Measurements from ENCODE around the gene AURKB. TPM values are rescaled to one million over a fixed set of nuclear protein-coding genes. Genes with fewer than 3 reads are reported as not detected.

Gene AURKB
- total and polyA plus RNA-seq, 2 of the 13 experiments (the other 11 are each of a cell fraction or from before 2014, with no cell fraction given), result 29.5 to 75.3 TPM

GRCh38 chr17:8173056-8173870, 37.1 kb downstream of the AURKB start (continued):
- TF ChIP-seq ZNF766 (CRISPR knock-in tag; IDR thresholded peaks at IDR 0.05; ENCODE audit: borderline replicate concordance) (peak; percentile 83), ZNF407 (CRISPR knock-in tag; IDR thresholded peaks at IDR 0.05; ENCODE audit: not compliant biosample characterization) (no peak), HMGA1 (CRISPR knock-in tag; conservative IDR thresholded peaks at IDR 0.05) (no peak), TEF (CRISPR knock-in tag; IDR thresholded peaks at IDR 0.05) (peak; percentile 83; the same call in 1 of the 2 replicates), SP2 (CRISPR knock-in tag; IDR thresholded peaks at IDR 0.05) (peak; percentile 40; the same call in 1 of the 2 replicates), ZNF770 (CRISPR knock-in tag; IDR thresholded peaks at IDR 0.05) (no peak), ZBTB14 (CRISPR knock-in tag; IDR thresholded peaks at IDR 0.05) (peak; percentile 46; the same call in 1 of the 2 replicates), YEATS2 (CRISPR knock-in tag; IDR thresholded peaks at IDR 0.05; ENCODE audit: borderline replicate concordance) (peak; percentile 93), TEAD2 (CRISPR knock-in tag; IDR thresholded peaks at IDR 0.05) (peak; percentile 93), PRDM10 (CRISPR knock-in tag; IDR thresholded peaks at IDR 0.05; ENCODE audit: low read depth) (peak; percentile 82)

All from HepG2 (cell line).